ENCODE results near the gene SULT1C2. TPM values are rescaled to one million over a fixed set of nuclear protein-coding genes. Genes with fewer than 3 reads are reported as not detected.

SULT1C2 gene
- total RNA-seq, 2 donors from 2014 or later, result 1.8 TPM; not detected in 1

- Histone ChIP-seq H3K4me3 (no peak overlapping the region), H3K4me1 (replicated peaks) (no peaks in the 10 kb centered on the region), H3K9me3 (no peaks in the 10 kb centered on the region), H3K36me3 (no peaks in the 10 kb centered on the region), H3K27me3 (replicated peaks; ENCODE audit: insufficient read depth) (no peaks in the 10 kb centered on the region), H3K27ac (no peak overlapping the region)
- intact Hi-C loops (cut with DNase I), result no loop called here
- TF ChIP-seq POLR2A (IDR thresholded peaks at IDR 0.05) (no peak), POLR2AphosphoS5 (IDR thresholded peaks at IDR 0.05) (peak; percentile 4), CTCF (IDR thresholded peaks at IDR 0.05) (no peak)
- no peak for DNase-seq (ENCODE audit: low spot score)
- 15% methylated on average over 3 of the region's 3 CpGs for WGBS
These were observed 42.3 kb downstream of the SULT1C2 start for GRCh38 chr2:108330979-108331378.

GRCh38 chr2:108345951-108346350 lies 57.3 kb downstream of the SULT1C2 start:
- no peaks in the 10 kb centered on the region for H3K27me3 ChIP-seq (replicated peaks; ENCODE audit: insufficient read depth)
- no peak overlapping the region for H3K4me3 ChIP-seq
- H3K4me1 ChIP-seq (replicated peaks), result peaks cover 3% of the 10 kb centered on the region
- no peak overlapping the region for H3K27ac ChIP-seq
- intact Hi-C loops (cut with DNase I), result no loop called here
- no peaks in the 10 kb centered on the region for H3K9me3 ChIP-seq
- TF ChIP-seq CTCF (IDR thresholded peaks at IDR 0.05) (no peak), POLR2A (IDR thresholded peaks at IDR 0.05) (no peak), POLR2AphosphoS5 (IDR thresholded peaks at IDR 0.05) (no peak)
- no peak for DNase-seq (ENCODE audit: low spot score)
- no peaks in the 10 kb centered on the region for H3K36me3 ChIP-seq
- WGBS, result 53% methylated on average over 3 of the region's 3 CpGs

- H3K4me1 ChIP-seq (replicated peaks), result peaks cover 3% of the 10 kb centered on the region
- no peaks in the 10 kb centered on the region for H3K36me3 ChIP-seq
- H3K4me3 ChIP-seq, result no peak overlapping the region
- H3K9me3 ChIP-seq, result no peaks in the 10 kb centered on the region
- TF ChIP-seq CTCF (IDR thresholded peaks at IDR 0.05) (no peak), POLR2AphosphoS5 (IDR thresholded peaks at IDR 0.05) (no peak), POLR2A (IDR thresholded peaks at IDR 0.05) (no peak)
- intact Hi-C loops (cut with DNase I), result no loop called here
- no peak overlapping the region for H3K27ac ChIP-seq
- H3K27me3 ChIP-seq (replicated peaks; ENCODE audit: insufficient read depth), result no peaks in the 10 kb centered on the region
- 82% methylated on average over 3 of the region's 3 CpGs for WGBS
- DNase-seq (ENCODE audit: low spot score), result no peak
These were observed 58.1 kb downstream of the SULT1C2 start for GRCh38 chr2:108346827-108347226.

- H3K4me1 ChIP-seq (replicated peaks), result peaks cover 3% of the 10 kb centered on the region
- H3K36me3 ChIP-seq, result no peaks in the 10 kb centered on the region
- TF ChIP-seq POLR2A (IDR thresholded peaks at IDR 0.05) (no peak), POLR2AphosphoS5 (IDR thresholded peaks at IDR 0.05) (no peak), CTCF (IDR thresholded peaks at IDR 0.05) (no peak)
- no peaks in the 10 kb centered on the region for H3K27me3 ChIP-seq (replicated peaks; ENCODE audit: insufficient read depth)
- DNase-seq (ENCODE audit: low spot score), result no peak
- intact Hi-C loops (cut with DNase I), result no loop called here
- no peak overlapping the region for H3K27ac ChIP-seq
- WGBS, result 65% methylated on average over 3 of the region's 3 CpGs
- no peak overlapping the region for H3K4me3 ChIP-seq
- no peaks in the 10 kb centered on the region for H3K9me3 ChIP-seq
These were observed 59.1 kb downstream of the SULT1C2 start for GRCh38 chr2:108347786-108348185.

- no peak overlapping the region for H3K4me3 ChIP-seq
- WGBS, result 87% methylated on average over 5 of the region's 5 CpGs
- no peaks in the 10 kb centered on the region for H3K36me3 ChIP-seq
- peaks cover 3% of the 10 kb centered on the region for H3K4me1 ChIP-seq (replicated peaks)
- no peak overlapping the region for H3K27ac ChIP-seq
- no peak for DNase-seq (ENCODE audit: low spot score)
- intact Hi-C loops (cut with DNase I), result no loop called here
- TF ChIP-seq CTCF (IDR thresholded peaks at IDR 0.05) (no peak), POLR2AphosphoS5 (IDR thresholded peaks at IDR 0.05) (no peak), POLR2A (IDR thresholded peaks at IDR 0.05) (no peak)
- H3K27me3 ChIP-seq (replicated peaks; ENCODE audit: insufficient read depth), result no peaks in the 10 kb centered on the region
- no peaks in the 10 kb centered on the region for H3K9me3 ChIP-seq
These were observed 60.3 kb downstream of the SULT1C2 start for GRCh38 chr2:108348816-108349570.

Data from prostate gland (tissue), 2 donors.